Central memory CD8-positive, alpha-beta T cell (primary cell): Measurements from ENCODE around the gene ZMPSTE24.
A peak's percentile ranks its signal among the peaks of the same experiment; 100 is the strongest.

Source experiments
- ATAC-seq: fragments of 150-1000 bp; cut with Tn5 transposase; replicated peaks from 2 replicates; pipeline ENCODE4 v1.10.0; 2022; ENCODE audit warnings: mild to moderate bottlenecking, moderate FRiP score, moderate number of reproducible peaks; ENCODE audit not compliant: poor library complexity, severe bottlenecking; ENCODE audit errors: extremely low read depth
- DNase-seq, 2 donors: peaks; one replicate each; pipeline ENCODE4 v3.0.0; 2021; ENCODE audit warnings: low spot score in 2 of 2
- H3K27ac Mint-ChIP-seq: one replicate; pipeline ENCODE4 v1.8.0; 2022; ENCODE audit warnings: low read depth, mild to moderate bottlenecking, moderate library complexity, mixed read lengths
- H3K27me3 Mint-ChIP-seq: one replicate; pipeline ENCODE4 v1.8.0; 2022; ENCODE audit warnings: mixed read lengths
- H3K36me3 Mint-ChIP-seq: one replicate; pipeline ENCODE4 v1.8.0; 2022; ENCODE audit warnings: mild to moderate bottlenecking, moderate library complexity, mixed read lengths; ENCODE audit not compliant: insufficient read depth
- H3K4me1 Mint-ChIP-seq: one replicate; pipeline ENCODE4 v1.8.0; 2022; ENCODE audit warnings: mixed read lengths
- H3K4me3 Mint-ChIP-seq: one replicate; pipeline ENCODE4 v1.8.0; 2022; ENCODE audit warnings: mild to moderate bottlenecking, moderate library complexity, mixed read lengths
- H3K9me3 Mint-ChIP-seq: one replicate; pipeline ENCODE4 v1.8.0; 2022; ENCODE audit warnings: mixed read lengths

The ZMPSTE24 gene

DNA sequence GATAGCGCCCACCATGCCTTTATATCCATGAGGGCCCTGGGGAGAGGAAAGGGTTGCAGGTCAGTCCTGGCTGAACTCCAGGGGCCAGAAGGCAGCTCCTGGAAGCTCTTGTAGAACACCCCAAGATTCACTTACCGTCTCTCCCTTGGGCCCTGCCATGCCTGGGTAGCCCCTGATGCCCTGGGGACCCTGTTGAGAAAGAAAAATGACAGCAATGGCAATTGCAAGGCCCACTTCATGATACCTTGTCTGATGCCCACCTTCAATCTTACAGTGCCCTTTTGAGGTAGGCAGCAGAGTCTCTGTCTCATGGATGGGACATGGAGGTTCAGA, 52.1 kb downstream of the ZMPSTE24 start:
- ATAC-seq = no peak
- Mint-ChIP-seq H3K27ac (no peak overlapping the region), H3K4me3 (no peak overlapping the region), H3K4me1 (peaks cover 8% of the 10 kb centered on the region), H3K36me3 (no peaks in the 10 kb centered on the region), H3K9me3 (no peaks in the 10 kb centered on the region), H3K27me3 (no peaks in the 10 kb centered on the region)
- DNase-seq = no peak

DNA sequence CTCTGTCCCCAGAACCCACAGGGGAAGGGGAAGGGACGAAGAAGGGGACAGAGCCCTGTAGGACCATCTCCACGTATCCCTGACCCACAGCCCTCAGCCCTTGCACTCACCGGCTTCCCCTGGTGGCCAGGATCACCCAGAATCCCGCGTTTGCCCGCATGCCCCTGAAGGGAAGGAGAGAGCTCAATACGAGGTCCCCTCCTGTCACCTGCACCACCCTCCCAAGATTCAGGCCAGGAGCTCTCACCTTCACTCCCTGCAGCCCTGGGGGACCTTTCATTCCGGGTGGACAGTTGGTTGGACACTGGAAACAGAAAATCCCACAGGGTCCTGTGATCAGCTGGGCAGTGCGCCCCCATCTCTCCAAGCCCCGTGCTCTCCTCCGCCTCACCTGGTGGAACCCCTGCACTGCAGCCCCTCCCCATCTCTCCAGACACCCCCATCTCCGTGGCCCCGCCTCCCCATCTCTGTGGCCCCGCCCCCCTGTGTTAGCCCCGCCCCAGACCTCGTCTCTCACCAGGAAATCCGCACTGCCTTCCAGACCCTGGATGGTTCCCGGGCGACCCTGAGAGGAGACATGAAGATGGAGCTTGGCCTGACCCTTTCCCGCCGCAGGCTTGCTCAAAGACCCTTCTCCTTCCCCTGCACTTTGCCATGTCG, 53.1 kb downstream of the ZMPSTE24 start:
- Mint-ChIP-seq H3K4me3 (no peak overlapping the region), H3K27me3 (no peaks in the 10 kb centered on the region), H3K27ac (no peak overlapping the region), H3K36me3 (no peaks in the 10 kb centered on the region), H3K9me3 (no peaks in the 10 kb centered on the region), H3K4me1 (peaks cover 16% of the 10 kb centered on the region)
- DNase-seq = no peak
- ATAC-seq = no peak

DNA sequence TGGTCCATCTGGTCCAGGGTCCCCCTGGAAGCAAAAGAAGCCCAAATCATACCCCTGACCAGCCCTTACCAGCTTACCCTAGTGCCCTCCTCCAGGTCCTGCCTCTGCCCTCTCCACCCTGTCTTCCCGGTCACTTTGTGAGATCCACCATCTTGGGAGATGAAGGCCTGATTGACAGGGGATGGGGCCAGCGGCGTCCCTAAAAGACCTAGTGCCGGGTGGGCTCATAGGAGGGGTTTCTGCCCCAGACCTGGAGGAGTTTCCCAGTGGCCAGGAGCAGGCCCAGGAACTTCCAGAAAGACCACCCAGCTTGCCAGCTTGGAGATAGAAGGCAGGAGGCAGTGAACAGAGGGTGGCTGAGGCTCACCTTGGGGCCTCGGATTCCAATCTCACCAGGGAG, 53.7 kb downstream of the ZMPSTE24 start:
- Mint-ChIP-seq H3K36me3 (no peaks in the 10 kb centered on the region), H3K4me3 (no peak overlapping the region), H3K4me1 (peaks cover 18% of the 10 kb centered on the region), H3K9me3 (no peaks in the 10 kb centered on the region), H3K27ac (no peak overlapping the region), H3K27me3 (no peaks in the 10 kb centered on the region)
- ATAC-seq (no peak), DNase-seq (no peak)

DNA sequence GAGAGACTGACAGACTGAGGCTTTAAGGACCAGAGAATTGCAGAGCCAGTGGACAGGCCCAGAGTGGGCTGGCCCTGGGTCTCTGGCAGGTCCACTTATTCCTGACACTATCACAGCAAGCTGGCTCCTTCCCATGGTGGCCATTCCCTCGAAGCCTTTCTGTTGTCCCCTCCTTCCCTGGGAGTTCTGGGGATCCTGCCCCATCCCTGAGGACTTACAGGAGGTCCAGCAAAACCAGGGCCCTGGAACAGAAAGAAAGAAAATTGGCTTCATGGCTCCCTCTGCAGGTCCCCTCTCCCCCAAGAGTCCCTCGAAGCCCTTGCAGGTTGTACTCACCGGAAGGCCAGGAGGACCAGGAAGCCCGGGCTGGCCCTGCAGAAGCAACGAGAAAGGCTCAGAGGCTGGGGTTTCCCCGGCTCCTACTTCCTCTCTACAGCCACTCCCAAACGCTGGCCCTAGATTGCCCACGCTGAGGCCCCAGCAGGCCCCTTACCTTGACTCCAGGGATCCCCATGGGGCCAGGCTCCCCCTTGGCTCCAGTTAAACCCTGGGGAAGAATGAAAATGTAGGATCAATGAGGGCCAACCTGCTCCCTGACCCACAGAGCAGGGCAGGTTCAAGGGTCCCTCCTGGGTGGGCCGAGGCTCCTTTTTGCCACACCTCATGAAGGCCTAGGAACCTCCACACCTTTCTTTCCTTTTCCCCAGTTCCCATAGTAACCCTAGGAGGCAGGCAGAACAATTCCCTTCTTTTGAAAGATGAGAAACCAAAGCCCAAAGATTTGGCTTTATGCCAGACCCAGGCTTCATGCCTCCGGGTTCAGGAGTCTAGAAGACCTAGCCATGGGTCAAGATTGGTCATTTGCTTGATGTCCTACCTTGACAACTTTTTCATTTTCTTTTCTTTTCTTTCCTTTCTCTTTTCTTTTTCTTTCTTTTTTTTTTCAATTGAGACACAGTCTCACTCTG, 54.5 kb downstream of the ZMPSTE24 start:
- ATAC-seq (no peak), DNase-seq (no peak)
- Mint-ChIP-seq H3K9me3 (no peaks in the 10 kb centered on the region), H3K27me3 (peaks cover 5% of the 10 kb centered on the region), H3K27ac (no peak overlapping the region), H3K4me3 (no peak overlapping the region), H3K4me1 (peaks cover 21% of the 10 kb centered on the region), H3K36me3 (no peaks in the 10 kb centered on the region)

DNA sequence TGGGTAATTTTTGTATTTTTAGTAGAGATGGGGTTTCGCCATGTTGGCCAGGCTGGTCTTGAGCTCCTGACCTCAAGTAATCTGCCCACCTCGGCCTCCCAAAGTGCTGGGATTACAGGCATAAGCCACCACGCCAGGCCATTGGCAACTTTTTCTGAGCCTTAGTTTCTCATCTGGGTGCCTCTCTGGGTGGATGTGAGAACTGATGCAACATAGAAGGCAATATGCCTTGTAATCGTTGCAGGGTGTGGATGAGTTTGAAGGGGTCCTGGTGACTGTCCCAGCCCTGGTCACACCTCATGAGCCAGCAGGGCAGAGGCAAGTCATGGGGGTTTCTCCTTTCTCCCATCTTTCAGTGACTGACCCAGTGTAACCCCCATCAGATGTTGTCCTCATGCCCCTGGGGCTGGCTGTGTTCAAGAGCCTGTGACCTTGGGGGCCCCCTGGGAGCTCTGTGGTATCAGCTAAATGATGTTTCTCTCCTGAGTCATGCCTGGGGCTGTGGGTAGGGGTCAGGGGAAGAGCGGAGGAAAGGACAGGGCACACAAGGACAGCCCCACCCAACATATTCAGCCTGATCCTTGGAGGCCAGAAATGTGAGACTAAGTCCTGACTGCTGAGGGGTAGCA, 55.4 kb downstream of the ZMPSTE24 start:
- Mint-ChIP-seq H3K9me3 (no peaks in the 10 kb centered on the region), H3K4me3 (no peak overlapping the region), H3K27ac (no peak overlapping the region), H3K36me3 (no peaks in the 10 kb centered on the region), H3K27me3 (peaks cover 14% of the 10 kb centered on the region), H3K4me1 (peaks cover 27% of the 10 kb centered on the region)
- no peak for DNase-seq
- ATAC-seq = no peak

DNA sequence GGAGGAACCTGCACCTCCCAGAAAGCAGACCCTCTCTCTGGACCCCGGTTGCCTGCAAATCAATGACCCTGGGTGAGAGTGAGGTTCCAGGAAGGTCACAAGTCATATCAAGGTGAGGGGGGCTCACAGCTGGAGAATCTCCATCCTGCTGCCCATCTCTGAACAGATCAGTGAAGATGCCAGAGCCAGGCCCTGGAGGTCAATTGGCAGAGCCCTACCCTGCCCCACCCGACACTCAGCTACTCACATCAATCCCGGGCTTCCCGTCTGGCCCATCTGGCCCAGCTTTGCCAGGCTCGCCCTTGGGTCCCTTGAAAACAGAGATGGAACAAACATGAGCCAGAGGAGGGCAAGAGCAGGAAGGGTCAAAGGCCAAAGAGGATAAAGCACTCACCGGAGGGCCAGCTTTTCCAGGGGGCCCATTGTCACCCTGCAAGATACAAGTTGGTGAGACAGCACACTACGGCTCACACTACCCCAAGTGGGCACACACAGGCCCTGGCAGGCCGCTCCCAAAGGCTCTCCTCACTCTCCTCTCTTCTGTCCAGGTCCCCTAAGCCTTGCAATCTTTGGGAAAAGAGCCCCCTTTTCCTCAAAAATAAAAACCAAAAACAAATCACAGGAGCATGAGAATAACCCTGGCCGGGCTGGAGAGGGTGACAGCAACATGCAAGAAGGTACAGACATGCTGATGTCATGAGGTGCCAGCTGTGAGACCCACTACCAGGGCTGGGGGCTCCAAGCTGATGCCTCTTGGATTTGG, 56.1 kb downstream of the ZMPSTE24 start:
- H3K27me3 Mint-ChIP-seq = peaks cover 21% of the 10 kb centered on the region
- no peak for DNase-seq
- H3K9me3 Mint-ChIP-seq = no peaks in the 10 kb centered on the region
- H3K27ac Mint-ChIP-seq = peak overlapping the region; percentile 29
- H3K4me3 Mint-ChIP-seq = peak overlapping the region; percentile 71
- no peaks in the 10 kb centered on the region for H3K36me3 Mint-ChIP-seq
- H3K4me1 Mint-ChIP-seq = peaks cover 31% of the 10 kb centered on the region
- no peak for ATAC-seq

DNA sequence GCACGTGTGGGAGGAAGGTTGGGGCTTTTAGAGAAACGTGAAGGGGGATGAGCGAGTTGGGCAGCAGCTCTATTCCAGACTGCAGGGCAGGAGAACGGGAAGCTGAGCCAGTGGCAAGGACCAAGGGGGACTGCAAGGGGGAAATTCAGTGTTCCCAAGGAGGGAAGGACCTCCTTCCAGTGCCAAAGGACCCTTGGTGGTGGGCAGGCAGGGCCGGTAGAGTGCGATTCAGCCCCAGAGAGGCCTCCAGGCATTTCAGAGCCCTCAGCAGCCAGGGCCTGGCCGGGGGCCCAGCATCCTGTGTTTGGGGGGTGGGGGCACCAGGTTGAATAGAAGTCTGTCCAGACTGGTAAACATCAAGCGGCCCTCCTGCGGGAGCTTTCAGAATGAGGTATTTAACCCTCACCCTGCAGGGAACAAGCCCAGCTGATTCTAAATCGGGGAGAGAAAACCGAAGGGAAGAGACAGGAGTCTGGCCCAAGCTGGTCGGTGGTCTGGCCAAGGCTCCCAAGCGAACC, 56.7 kb downstream of the ZMPSTE24 start:
- ATAC-seq = no peak

DNA sequence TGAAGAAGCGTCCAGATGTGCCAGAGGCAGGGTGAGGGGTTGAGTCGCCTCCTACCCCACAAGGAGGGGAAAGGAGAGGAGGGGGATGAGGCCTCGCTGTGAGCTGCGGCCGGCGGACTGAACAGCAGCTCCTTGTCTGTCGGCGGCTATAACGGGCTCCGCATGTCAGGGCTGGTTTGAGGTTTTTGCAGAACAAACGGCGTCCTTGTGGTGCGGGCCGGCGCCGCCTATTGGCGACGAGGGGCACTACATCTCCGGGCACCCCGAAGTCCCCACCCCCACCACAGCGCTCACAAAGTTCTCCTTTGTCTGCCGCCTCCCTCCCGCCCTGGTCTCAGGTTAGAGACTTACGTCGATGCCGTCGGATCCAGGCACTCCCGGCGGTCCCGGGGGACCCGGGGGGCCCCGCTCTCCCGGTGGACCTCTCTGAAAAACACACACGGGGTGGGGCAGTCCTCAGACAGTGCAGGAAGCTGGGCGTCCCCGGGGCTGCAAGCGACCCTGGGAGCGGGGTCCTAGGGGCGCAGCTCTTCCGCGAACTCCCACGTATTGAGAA, 57.3 kb downstream of the ZMPSTE24 start:
- DNase-seq (peak; percentile 79 to 84), ATAC-seq (peak; percentile 82)
- H3K4me1 Mint-ChIP-seq = peaks cover 31% of the 10 kb centered on the region
- H3K27me3 Mint-ChIP-seq = peaks cover 21% of the 10 kb centered on the region
- H3K27ac Mint-ChIP-seq = no peak overlapping the region
- H3K9me3 Mint-ChIP-seq = no peaks in the 10 kb centered on the region
- H3K36me3 Mint-ChIP-seq = no peaks in the 10 kb centered on the region
- H3K4me3 Mint-ChIP-seq = peak overlapping the region; percentile 71

More for the DNA sequence above, 56.7 kb downstream of the ZMPSTE24 start:
- DNase-seq = no peak
- no peaks in the 10 kb centered on the region for H3K36me3 Mint-ChIP-seq
- peaks cover 21% of the 10 kb centered on the region for H3K27me3 Mint-ChIP-seq
- no peaks in the 10 kb centered on the region for H3K9me3 Mint-ChIP-seq
- H3K27ac Mint-ChIP-seq = peak overlapping the region; percentile 29
- peaks cover 31% of the 10 kb centered on the region for H3K4me1 Mint-ChIP-seq
- H3K4me3 Mint-ChIP-seq = peak overlapping the region; percentile 71

DNA sequence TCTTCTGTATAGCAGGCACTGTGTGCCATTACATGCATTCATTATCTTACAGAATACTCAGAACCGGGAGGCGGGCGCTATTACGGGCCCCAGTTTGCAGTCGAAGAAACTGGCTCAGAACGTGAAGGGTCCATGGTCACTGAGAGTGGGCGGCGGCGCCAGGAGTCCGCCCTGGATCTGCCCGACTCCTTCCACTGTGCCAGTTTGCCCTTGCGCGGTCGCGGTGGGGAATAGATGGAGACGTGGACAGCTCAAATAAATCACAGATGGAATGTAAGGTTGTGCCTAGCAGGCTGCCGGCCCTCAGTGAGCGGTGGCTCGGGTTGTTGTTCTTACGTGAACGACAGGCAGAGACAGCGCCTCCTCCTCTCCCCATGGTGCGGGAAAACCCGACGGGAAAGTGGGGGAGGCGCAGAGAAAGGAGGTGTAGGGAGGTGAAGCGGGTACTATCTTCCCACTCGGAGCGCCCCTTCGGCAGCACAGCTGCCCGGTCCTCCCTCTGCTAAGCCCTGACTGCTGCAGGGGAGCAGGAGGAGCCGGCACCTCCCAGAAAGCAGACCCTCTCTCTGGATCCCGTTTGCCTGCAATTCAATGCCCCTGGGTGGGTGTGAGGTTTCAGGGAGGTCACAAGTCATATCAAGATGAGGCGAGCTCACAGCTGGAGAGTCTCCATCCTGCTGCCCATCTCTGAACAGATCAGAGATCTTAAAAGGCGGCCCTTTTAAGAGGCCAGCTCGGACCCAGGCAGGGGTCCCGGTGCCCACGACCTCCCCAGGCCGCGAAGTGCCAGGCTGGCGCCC, 58.0 kb downstream of the ZMPSTE24 start:
- Mint-ChIP-seq H3K27ac (no peak overlapping the region), H3K4me1 (peaks cover 31% of the 10 kb centered on the region), H3K9me3 (no peaks in the 10 kb centered on the region), H3K36me3 (no peaks in the 10 kb centered on the region), H3K27me3 (peaks cover 21% of the 10 kb centered on the region), H3K4me3 (peak overlapping the region; percentile 71)
- ATAC-seq (peak; percentile 20), DNase-seq (no peak)

DNA sequence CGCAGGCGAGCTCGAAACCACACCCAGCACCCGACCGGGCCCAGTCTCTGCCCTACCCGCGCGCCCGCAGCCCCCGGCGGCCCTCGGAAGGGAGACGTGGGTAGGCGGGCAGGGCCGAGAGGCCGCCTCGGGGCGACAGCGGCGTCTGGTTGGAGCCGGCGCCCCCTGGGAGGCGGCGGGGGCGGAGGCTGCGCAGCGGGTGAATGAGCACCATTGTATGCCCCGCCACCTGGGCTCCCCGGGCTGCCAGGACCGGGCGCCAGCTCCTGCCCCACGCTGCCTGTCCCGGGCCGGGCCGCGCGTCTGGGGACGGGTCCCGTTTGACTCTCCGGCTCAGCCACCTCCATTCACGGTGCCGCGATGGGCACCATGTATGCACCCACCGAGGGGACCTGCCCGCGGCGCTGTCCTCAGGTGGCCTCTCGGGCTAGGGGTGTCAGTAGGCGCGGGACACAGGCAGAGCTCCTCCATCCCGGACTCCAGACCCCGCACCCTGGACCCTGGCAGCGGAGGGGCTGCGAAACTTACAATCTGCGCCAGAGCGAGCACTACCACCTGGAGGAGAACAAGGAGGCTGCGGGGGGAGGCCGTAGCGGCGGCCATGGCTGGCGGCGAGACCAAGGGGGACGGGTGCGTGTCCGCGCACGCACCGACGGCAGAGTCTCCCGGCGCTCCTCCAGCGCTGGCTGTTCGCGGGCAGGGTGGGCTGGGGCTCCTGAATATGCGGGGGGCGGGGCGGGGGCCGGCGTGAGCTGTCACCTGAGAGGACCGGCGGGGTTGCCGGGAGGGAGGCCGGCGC, 58.8 kb downstream of the ZMPSTE24 start, which contains the start of gene COL9A2:
Gene COL9A2 (minus strand): TSS at position 692 of the 799 bp plus-strand sequence. CDS start 89 bp downstream, at position 603.
- peak; percentile 35 to 50 for DNase-seq
- peaks cover 31% of the 10 kb centered on the region for H3K4me1 Mint-ChIP-seq
- H3K27me3 Mint-ChIP-seq = peaks cover 21% of the 10 kb centered on the region
- peak within 1 kb of the TSS; percentile 71 for H3K4me3 Mint-ChIP-seq
- peak; percentile 71 for ATAC-seq
- no peaks in the 10 kb centered on the region for H3K9me3 Mint-ChIP-seq
- H3K27ac Mint-ChIP-seq = no peak within 1 kb of the TSS
- H3K36me3 Mint-ChIP-seq = no peaks in the 10 kb centered on the region
